H7 (cell line): ENCODE data around the gene PAIP1. TPM values are rescaled to one million over a fixed set of nuclear protein-coding genes. Genes with fewer than 3 reads are reported as not detected.
"Not testable (repeated sequence)": the region's sequence is repeated elsewhere in the genome, so short reads cannot be mapped to it uniquely, and the experiment has no call there.

Source experiments
- DNase-seq: peaks from one replicate; pipeline ENCODE4 v3.0.0; 2012
- H3K27me3 ChIP-seq: 2 replicates; pipeline ENCODE4 v1.6.0; 2011; ENCODE audit warnings: mild to moderate bottlenecking, low read length; ENCODE audit not compliant: control insufficient read depth, insufficient read depth
- H3K36me3 ChIP-seq: replicated peaks from 2 replicates; pipeline ENCODE4 v1.5.1; 2011; ENCODE audit warnings: low read length; ENCODE audit not compliant: control insufficient read depth, insufficient read depth
- H3K4me3 ChIP-seq: 2 replicates; pipeline ENCODE4 v1.5.1; 2011; ENCODE audit warnings: low read depth, mild to moderate bottlenecking, control low read depth, low read length, moderate library complexity; ENCODE audit not compliant: insufficient read depth
- total RNA-seq: library from RNA; depleted of rRNA; stranded (reverse); fragments of >200 nt; shearing (Covaris generic); gene quantifications from 2 replicates; pipeline ENCODE4 v1.2.3, GENCODE V29; 2014

Gene PAIP1
- total RNA-seq, 1 experiment from 2014 or later, result 117 TPM

- no peaks in the 10 kb centered on the region for H3K27me3 ChIP-seq
- H3K4me3 ChIP-seq, result no peak overlapping the region
- DNase-seq, result no peak
- H3K36me3 ChIP-seq, result no peaks in the 10 kb centered on the region
Observed at GRCh38 chr5:43582082-43583005, 25.5 kb upstream of the PAIP1 start.

- Histone ChIP-seq H3K36me3 (no peaks in the 10 kb centered on the region), H3K4me3 (no peak overlapping the region), H3K27me3 (no peaks in the 10 kb centered on the region)
- DNase-seq, result no peak
Observed at GRCh38 chr5:43581398-43581797, 24.5 kb upstream of the PAIP1 start.

- not testable (repeated sequence) for H3K4me3 ChIP-seq, DNase-seq, H3K27me3 ChIP-seq, H3K36me3 ChIP-seq
Observed at GRCh38 chr5:43580402-43581210, 23.7 kb upstream of the PAIP1 start.

GRCh38 chr5:43573058-43573457, 16.2 kb upstream of the PAIP1 start:
- no peaks in the 10 kb centered on the region for H3K27me3 ChIP-seq
- no peaks in the 10 kb centered on the region for H3K36me3 ChIP-seq
- no peak overlapping the region for H3K4me3 ChIP-seq
- no peak for DNase-seq

GRCh38 chr5:43572357-43572756, 15.5 kb upstream of the PAIP1 start:
- DNase-seq, result no peak
- Histone ChIP-seq H3K36me3 (no peaks in the 10 kb centered on the region), H3K4me3 (no peak overlapping the region), H3K27me3 (no peaks in the 10 kb centered on the region)

- DNase-seq, result no peak
- no peaks in the 10 kb centered on the region for H3K36me3 ChIP-seq
- no peaks in the 10 kb centered on the region for H3K27me3 ChIP-seq
- H3K4me3 ChIP-seq, result no peak overlapping the region
Observed at GRCh38 chr5:43571237-43571636, 14.4 kb upstream of the PAIP1 start.

GRCh38 chr5:43570450-43571158, 13.7 kb upstream of the PAIP1 start:
- Histone ChIP-seq H3K36me3 (no peaks in the 10 kb centered on the region), H3K4me3 (no peak overlapping the region), H3K27me3 (no peaks in the 10 kb centered on the region)
- DNase-seq, result no peak

GRCh38 chr5:43569236-43569746, 12.4 kb upstream of the PAIP1 start:
- no peaks in the 10 kb centered on the region for H3K27me3 ChIP-seq
- no peaks in the 10 kb centered on the region for H3K36me3 ChIP-seq
- H3K4me3 ChIP-seq, result no peak overlapping the region
- DNase-seq, result no peak

- no peak for DNase-seq
- H3K4me3 ChIP-seq, result no peak overlapping the region
Observed at GRCh38 chr5:43567967-43568366, 11.1 kb upstream of the PAIP1 start.

GRCh38 chr5:43565043-43565442, 8.2 kb upstream of the PAIP1 start:
- Histone ChIP-seq H3K4me3 (no peak overlapping the region), H3K36me3 (no peaks in the 10 kb centered on the region), H3K27me3 (no peaks in the 10 kb centered on the region)
- DNase-seq, result no peak

More at GRCh38 chr5:43567967-43568366, 11.1 kb upstream of the PAIP1 start:
- Histone ChIP-seq H3K36me3 (no peaks in the 10 kb centered on the region), H3K27me3 (no peaks in the 10 kb centered on the region)

- Histone ChIP-seq H3K4me3 (no peak overlapping the region), H3K36me3 (no peaks in the 10 kb centered on the region), H3K27me3 (no peaks in the 10 kb centered on the region)
- no peak for DNase-seq
Observed at GRCh38 chr5:43564289-43564850, 7.5 kb upstream of the PAIP1 start.

GRCh38 chr5:43563321-43563720, 6.4 kb upstream of the PAIP1 start:
- no peak overlapping the region for H3K4me3 ChIP-seq
- no peak for DNase-seq
- H3K27me3 ChIP-seq, result no peaks in the 10 kb centered on the region
- no peaks in the 10 kb centered on the region for H3K36me3 ChIP-seq

GRCh38 chr5:43561356-43561755, 4.5 kb upstream of the PAIP1 start:
- no peak for DNase-seq
- Histone ChIP-seq H3K27me3 (no peaks in the 10 kb centered on the region), H3K36me3 (no peaks in the 10 kb centered on the region), H3K4me3 (no peak overlapping the region)

GRCh38 chr5:43560128-43560527, 3.3 kb upstream of the PAIP1 start:
- DNase-seq, result no peak
- H3K36me3 ChIP-seq, result no peaks in the 10 kb centered on the region

More at GRCh38 chr5:43560128-43560527, 3.3 kb upstream of the PAIP1 start:
- Histone ChIP-seq H3K27me3 (no peaks in the 10 kb centered on the region), H3K4me3 (no peak overlapping the region)
